NCI-H345 treated with DMSO at 0.1 percent for 48 hours (cell line): Measurements from ENCODE around the gene FBXO44.
A peak's percentile ranks its signal among the peaks of the same experiment; 100 is the strongest.
"Not testable (repeated sequence)": the region's sequence is repeated elsewhere in the genome, so short reads cannot be mapped to it uniquely, and the experiment has no call there.

ENCODE experiments used
- DNase-seq: peaks from one replicate; lab custom pipeline; 2025; ENCODE audit not compliant: unreplicated experiment; lab: John Stamatoyannopoulos, UW

FBXO44 gene, protein sequence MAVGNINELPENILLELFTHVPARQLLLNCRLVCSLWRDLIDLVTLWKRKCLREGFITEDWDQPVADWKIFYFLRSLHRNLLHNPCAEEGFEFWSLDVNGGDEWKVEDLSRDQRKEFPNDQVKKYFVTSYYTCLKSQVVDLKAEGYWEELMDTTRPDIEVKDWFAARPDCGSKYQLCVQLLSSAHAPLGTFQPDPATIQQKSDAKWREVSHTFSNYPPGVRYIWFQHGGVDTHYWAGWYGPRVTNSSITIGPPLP

GRCh38 chr1:11654137-11654938 lies at the start of gene FBXO44, which contains the start of gene FBXO2:
TSS of gene FBXO44 (plus strand) at chr1:11654877. CDS start at chr1:11655836, 959 bp downstream.
TSS of gene FBXO2 (minus strand) at chr1:11654429. CDS start at chr1:11654340, 89 bp downstream.
- no peak for DNase-seq

- no peak for DNase-seq
These were observed 47.9 kb upstream of the FBXO44 start for GRCh38 chr1:11606775-11607174.

GRCh38 chr1:11608596-11609130 lies 46.0 kb upstream of the FBXO44 start:
- DNase-seq = not testable (repeated sequence)

DNA sequence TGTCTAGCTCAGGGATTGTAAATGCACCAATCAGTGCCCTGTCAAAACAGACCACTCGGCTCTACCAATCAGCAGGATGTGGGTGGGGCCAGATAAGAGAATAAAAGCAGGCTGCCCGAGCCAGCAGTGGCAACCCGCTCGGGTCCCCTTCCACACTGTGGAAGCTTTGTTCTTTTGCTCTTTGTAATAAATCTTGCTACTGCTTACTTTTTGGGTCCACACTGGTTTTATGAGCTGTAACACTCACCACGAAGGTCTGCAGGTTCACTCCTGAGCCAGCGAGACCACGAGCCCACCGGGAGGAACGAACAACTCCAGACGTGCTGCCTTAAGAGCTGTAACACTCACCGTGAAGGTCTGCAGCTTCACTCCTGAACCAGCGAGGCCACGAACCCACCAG lies 45.3 kb upstream of the FBXO44 start:
- not testable (repeated sequence) for DNase-seq

DNA sequence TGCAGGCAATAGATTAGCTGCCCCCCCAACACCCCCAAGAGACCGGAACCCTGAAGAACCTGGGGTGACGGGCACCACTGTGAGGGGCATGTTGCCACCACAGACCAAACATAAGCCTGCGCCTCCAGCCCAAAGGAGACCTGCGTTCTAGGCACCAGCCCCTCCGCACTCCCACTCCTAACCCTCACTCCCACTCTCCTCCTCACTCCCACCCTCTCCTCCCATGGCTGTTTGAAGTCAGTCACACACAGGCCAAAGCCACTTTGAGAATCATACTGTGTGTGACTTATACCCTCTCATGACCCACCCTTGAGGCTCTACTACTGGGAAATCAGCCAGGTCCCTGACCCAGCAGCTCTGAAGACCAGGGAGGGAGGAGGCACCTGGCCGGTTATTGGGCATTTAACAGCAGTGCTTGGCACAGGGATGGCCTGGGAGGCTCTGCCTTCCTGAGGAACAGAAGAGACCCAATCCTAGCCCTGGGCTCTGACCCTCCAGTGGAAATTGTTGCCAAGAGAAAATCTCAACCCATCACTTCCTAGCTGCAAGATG lies 44.0 kb upstream of the FBXO44 start:
- peak; percentile 12 for DNase-seq

- no peak for DNase-seq
These were observed 42.9 kb upstream of the FBXO44 start for GRCh38 chr1:11611638-11612327.

GRCh38 chr1:11613347-11613746 lies 41.3 kb upstream of the FBXO44 start:
- DNase-seq = no peak

- DNase-seq = no peak
These were observed 39.6 kb upstream of the FBXO44 start for GRCh38 chr1:11615090-11615489.

DNA sequence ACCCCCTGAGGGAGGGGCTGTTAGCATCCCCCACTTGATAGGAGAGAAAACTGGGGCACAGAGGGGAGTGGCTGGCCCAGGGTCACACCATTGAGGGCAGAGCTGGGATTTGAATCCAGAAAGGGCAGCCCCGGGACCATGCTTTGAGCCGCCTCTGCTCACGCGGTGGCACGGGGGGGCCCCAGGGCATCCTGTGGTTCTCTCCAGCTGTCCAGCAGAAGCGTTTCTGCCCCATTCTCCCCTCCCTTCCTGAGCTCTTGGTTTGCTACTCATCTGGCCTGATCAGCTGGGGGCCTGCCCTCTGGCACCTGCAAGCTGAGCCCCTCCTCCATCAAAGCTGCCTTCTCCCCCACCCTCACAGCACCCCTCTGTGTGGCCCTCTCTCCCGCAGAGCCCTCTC lies 37.9 kb upstream of the FBXO44 start:
- DNase-seq = no peak

DNA sequence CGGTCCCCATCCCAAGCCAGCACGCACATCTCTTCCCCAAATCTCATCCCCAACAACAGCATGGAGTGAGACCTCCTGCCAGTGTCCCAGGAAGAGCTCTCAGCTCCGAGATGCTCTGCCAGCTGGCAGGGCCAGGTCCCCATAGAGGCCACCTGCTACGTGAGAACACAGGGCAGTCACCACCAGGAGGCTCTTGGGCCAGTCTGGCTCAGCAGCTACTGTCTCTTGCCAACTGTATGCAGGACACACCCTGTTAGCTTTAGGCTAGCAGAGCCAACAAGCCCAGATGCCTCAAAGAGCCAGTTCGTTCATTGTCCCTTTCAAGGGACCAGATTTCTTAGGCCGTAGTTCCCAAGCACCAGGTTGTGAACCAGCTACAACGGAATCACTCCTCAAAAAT lies 37.4 kb upstream of the FBXO44 start:
- peak; percentile 55 for DNase-seq

- no peak for DNase-seq
These were observed 36.9 kb upstream of the FBXO44 start for GRCh38 chr1:11617741-11618140.

DNA sequence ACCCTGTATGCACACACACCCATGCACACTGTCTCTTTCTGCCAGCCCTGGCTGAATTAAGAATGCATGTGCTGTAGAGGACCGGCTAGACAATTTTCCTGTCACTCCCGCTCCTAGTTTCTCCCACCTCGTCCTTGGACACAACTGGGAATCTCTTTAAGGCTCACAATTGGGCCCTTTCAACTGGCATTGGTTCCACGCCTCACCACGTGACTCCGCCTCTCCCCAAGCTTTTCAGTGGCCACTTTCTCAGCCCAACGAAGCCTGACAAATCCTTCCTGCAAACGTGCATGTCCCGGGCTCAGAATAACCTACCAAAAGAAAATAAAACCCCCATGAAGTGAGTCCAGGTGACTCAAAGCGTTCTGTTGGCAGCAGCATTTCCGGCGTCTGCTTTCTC lies 34.3 kb upstream of the FBXO44 start:
- DNase-seq = no peak

- no peak for DNase-seq
These were observed 33.8 kb upstream of the FBXO44 start for GRCh38 chr1:11620924-11621323.

DNA sequence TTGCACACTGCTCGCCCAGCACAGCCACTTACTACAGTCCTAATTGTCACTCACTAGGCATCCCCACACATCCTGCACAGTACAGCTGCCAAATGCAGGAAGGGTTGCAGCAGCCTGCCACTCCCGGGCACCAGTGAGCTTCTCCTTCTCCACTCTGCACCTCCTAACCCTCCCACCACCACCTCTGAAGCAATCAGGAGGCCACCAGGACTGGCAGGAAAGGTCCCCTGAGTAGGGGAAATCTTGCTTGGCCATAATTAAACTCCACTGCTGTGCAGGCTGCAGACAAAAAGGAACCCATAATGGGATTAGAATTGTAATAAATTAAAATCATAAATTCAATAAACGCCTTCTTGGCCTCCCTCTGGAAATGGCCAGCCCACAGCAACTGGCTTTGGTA lies 32.3 kb upstream of the FBXO44 start:
- DNase-seq = no peak

DNA sequence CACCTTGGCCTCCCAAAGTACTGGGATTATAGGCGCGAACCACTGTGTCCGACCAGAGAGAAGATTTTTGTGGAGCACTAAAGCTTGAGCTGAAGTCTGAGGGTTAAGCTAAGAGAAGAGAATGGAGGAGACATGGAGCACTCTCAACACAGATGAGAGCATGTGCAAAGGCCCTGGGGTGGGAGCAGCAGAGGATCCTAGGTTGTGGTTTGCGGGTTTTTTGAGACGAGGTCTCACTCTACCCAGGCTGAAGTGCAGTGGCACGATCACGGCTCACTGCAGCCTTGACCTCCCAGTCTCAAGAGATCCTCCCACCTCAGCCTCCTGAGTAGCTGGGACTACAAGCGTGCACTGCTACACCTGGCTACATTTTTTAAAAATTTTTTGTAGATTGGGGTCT lies 31.0 kb upstream of the FBXO44 start:
- DNase-seq = no peak

DNA sequence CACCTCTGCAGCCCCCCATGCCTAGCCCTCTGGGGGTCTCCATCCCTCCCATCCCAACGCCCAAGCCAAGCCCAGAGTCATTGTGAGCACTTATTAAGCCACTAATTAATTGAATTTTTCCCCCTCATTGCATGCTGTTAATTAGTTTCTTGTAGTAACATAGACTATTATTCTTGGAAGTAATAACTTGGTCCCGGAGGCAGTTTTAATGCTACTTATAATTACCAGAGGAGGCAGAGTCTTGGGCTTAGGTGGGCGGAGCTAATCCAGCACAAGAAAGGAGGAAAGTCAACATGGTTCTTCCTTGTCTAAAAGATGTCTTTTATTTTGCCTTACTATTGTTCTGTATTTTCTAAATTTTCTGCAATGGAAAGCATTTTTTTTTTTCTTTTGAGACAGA lies 28.1 kb upstream of the FBXO44 start:
- DNase-seq = no peak

DNA sequence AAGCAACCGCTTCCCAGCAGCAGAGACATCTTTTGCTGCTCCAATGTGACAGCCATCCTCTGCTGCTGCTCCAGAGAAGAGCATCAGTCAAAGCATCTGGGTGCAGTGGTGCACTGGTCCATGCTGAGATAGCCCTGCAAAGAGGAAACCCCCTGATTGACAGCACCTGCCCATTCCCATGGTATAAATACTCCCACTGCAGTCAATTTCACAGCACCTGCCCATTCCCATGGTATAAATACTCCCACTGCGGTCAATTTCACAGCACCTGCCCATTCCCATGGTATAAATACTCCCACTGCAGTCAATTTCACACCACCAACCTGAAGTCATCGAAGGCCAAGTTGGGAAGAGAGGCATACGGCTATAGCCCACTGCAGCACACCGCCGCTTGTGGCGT lies 25.9 kb upstream of the FBXO44 start:
- DNase-seq = no peak

DNA sequence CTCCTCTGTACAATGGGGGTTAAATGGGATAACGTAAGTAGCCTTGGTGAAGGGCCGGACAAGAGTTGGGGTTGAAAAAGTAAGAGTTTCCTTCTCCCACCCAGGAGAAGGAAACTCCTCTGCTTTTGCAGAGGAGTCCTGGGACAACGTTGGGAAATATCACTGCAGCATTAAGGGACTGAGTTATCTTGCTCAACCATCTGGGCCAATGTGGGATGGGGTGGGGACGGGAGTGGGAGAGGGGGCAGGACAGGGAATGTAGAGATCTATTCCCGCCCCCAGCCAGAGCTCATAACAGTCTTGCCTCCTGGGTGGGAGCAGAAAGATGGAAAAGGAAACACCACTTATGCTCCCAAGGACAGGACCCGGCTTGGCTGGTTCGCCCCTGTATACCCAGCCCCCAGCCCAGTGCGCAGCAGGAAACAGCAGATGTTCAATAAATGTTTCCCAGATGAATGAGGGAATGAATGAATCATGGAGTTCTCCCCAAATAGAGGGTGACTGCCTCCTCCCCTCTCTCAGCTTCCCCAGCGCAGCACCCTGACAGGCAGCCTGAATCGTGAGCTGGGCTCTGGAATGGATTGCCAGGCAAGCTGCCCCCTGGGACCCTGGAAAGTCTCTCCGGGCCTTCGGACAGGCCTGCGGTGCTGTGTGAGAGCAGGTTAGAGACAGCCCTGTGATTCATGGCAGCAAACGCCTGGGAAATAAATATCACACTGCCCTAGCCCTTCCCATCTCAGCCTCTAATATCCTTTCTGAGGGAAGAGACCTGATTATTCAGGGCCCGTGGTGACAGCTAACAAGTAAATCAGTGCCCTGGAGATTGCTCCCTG lies 25.3 kb upstream of the FBXO44 start:
- DNase-seq = no peak

DNA sequence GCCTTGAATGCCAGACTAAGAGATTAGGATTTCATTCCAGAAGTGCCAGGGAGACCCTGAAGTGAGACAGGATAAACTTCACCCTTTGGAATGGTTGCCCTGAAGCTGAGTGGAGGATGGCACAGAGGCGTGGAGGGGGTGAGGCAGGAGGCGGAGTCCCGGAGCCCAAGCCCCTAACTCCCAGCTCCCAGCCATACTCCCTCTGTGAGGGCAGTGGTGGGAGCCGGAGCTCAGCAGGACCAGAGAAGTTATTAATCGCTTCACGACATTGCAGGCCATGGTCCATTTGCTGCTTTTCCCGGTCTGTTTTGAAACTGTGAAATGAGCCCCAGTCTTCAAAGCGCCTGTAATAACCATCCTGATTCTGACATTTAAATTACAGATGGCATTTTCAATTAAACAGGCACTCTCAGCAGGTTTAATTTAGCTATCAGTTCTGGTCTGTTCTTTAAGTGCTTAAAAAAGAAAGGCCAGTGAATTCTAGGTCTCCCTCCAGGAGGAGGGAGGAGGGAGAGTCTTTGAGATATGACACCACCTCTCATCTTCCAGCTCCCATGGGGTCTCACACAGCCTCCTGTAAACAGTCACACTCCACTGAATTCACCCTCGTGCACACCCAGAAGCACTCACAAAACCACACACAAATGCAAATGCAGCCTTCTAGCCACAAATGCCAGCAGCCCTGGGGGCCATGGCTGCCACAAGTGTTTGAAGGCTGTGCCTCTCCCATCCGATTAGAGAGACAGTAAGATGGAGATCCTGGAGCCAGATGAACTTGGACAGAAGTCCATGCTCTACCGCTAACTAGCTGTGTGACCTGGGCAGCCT lies 20.1 kb upstream of the FBXO44 start:
- DNase-seq = peak; percentile 16

- no peak for DNase-seq
These were observed 16.6 kb upstream of the FBXO44 start for GRCh38 chr1:11638121-11638520.
